Measurements from ENCODE around the gene GPR141. TPM values are rescaled to one million over a fixed set of nuclear protein-coding genes. Genes with fewer than 3 reads are reported as not detected.

The GPR141 gene
- total RNA-seq, 1 experiment from 2014 or later = not detected

DNA sequence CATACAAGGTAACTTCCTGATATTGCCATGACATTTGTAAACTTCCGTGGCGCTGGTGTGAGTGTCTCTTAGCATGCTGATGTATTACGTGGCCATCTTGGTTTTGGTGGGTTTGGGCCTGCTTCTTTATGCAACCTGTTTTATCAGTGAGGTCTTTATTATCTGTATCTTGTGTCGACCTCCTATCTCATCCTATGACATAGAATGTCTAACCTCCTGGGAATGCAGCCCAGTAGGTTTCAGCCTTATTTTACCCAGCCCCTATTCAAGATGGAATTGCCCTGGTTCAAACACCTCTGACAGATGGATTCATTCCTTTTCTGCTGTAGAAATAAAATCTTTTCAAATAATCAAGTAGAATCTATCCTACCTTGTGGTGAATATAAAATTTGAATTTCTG lies 23.0 kb upstream of the GPR141 start:
- Mint-ChIP-seq H3K4me1 (ENCODE audit: low read depth, unreplicated experiment) (no peaks in the 10 kb centered on the region), H3K4me3 (ENCODE audit: low read depth, unreplicated experiment) (no peak overlapping the region), H3K9me3 (ENCODE audit: low read depth, unreplicated experiment) (peaks cover 4% of the 10 kb centered on the region), H3K27ac (ENCODE audit: unreplicated experiment) (no peak overlapping the region), H3K36me3 (ENCODE audit: insufficient read depth, unreplicated experiment) (no peaks in the 10 kb centered on the region), H3K27me3 (ENCODE audit: unreplicated experiment) (peaks cover 25% of the 10 kb centered on the region)
- CTCF ChIA-PET = no interaction called here
- no TSS peak for BruUV-seq (replicated peaks)
- no peak for DNase-seq
- TF ChIP-seq, protein P1, sequence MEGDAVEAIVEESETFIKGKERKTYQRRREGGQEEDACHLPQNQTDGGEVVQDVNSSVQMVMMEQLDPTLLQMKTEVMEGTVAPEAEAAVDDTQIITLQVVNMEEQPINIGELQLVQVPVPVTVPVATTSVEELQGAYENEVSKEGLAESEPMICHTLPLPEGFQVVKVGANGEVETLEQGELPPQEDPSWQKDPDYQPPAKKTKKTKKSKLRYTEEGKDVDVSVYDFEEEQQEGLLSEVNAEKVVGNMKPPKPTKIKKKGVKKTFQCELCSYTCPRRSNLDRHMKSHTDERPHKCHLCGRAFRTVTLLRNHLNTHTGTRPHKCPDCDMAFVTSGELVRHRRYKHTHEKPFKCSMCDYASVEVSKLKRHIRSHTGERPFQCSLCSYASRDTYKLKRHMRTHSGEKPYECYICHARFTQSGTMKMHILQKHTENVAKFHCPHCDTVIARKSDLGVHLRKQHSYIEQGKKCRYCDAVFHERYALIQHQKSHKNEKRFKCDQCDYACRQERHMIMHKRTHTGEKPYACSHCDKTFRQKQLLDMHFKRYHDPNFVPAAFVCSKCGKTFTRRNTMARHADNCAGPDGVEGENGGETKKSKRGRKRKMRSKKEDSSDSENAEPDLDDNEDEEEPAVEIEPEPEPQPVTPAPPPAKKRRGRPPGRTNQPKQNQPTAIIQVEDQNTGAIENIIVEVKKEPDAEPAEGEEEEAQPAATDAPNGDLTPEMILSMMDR (IDR thresholded peaks at IDR 0.05; ENCODE audit: unreplicated experiment) = no peak
- intact Hi-C loops (cut with micrococcal nuclease; ENCODE audit: unreplicated experiment) = no loop called here

- intact Hi-C loops (cut with micrococcal nuclease; ENCODE audit: unreplicated experiment) = no loop called here
- no TSS peak for BruUV-seq (replicated peaks)
- Mint-ChIP-seq H3K27me3 (ENCODE audit: unreplicated experiment) (peaks cover 34% of the 10 kb centered on the region), H3K4me3 (ENCODE audit: low read depth, unreplicated experiment) (no peak overlapping the region), H3K27ac (ENCODE audit: unreplicated experiment) (no peak overlapping the region), H3K9me3 (ENCODE audit: low read depth, unreplicated experiment) (peaks cover 3% of the 10 kb centered on the region), H3K4me1 (ENCODE audit: low read depth, unreplicated experiment) (no peaks in the 10 kb centered on the region), H3K36me3 (ENCODE audit: insufficient read depth, unreplicated experiment) (no peaks in the 10 kb centered on the region)
- CTCF ChIA-PET = no interaction called here
- DNase-seq = no peak
- TF ChIP-seq, protein P1 (IDR thresholded peaks at IDR 0.05; ENCODE audit: unreplicated experiment) = no peak
Observed at GRCh38 chr7:37663693-37664092, 19.9 kb upstream of the GPR141 start.

GRCh38 chr7:37665352-37666022 lies 18.1 kb upstream of the GPR141 start:
- H3K4me1 Mint-ChIP-seq (ENCODE audit: low read depth, unreplicated experiment) = no peaks in the 10 kb centered on the region
- H3K36me3 Mint-ChIP-seq (ENCODE audit: insufficient read depth, unreplicated experiment) = no peaks in the 10 kb centered on the region
- no peak overlapping the region for H3K4me3 Mint-ChIP-seq (ENCODE audit: low read depth, unreplicated experiment)
- no TSS peak for BruUV-seq (replicated peaks)
- H3K9me3 Mint-ChIP-seq (ENCODE audit: low read depth, unreplicated experiment) = peaks cover 3% of the 10 kb centered on the region
- intact Hi-C loops (cut with micrococcal nuclease; ENCODE audit: unreplicated experiment) = no loop called here
- H3K27me3 Mint-ChIP-seq (ENCODE audit: unreplicated experiment) = peaks cover 34% of the 10 kb centered on the region
- DNase-seq = no peak
- no peak overlapping the region for H3K27ac Mint-ChIP-seq (ENCODE audit: unreplicated experiment)
- TF ChIP-seq, protein P1 (IDR thresholded peaks at IDR 0.05; ENCODE audit: unreplicated experiment) = no peak
- CTCF ChIA-PET = no interaction called here

DNA sequence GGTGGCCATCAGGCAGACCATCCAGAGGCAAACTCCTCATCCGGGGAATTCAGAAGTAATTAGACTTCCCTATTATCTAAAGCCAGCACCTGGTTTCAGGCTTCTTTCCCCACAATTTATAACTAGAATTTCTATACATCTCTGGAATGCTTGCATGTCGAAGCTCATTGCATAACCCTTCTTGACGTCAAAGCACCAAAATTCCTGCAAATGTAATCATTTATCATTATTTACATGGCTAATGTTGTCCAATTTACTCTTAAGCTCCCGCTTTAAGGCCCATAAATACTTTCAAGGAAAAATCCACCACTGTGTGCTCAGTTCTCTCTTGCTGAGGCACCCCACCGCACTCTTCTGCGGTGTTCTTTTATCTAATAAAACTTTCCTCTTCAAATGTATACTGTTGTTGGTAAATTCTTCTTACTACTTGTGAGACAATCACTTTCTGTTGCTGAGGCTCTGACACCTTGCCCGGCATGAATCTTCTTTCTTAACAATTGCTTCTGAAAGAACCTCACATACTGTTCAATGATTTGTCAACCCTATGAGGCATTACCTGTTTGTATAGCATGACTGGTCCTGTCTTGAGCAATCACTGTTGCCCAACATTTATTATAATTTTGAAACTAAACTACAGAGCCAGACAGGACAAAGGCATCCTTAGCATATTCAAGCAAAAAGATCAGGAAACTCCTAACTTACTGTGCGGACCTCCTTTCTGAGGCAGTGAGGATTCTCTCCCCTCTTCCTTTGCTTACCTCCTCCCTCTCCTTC lies 17.4 kb upstream of the GPR141 start:
- BruUV-seq (replicated peaks) = no TSS peak
- no peaks in the 10 kb centered on the region for H3K4me1 Mint-ChIP-seq (ENCODE audit: low read depth, unreplicated experiment)
- H3K9me3 Mint-ChIP-seq (ENCODE audit: low read depth, unreplicated experiment) = peaks cover 3% of the 10 kb centered on the region
- intact Hi-C loops (cut with micrococcal nuclease; ENCODE audit: unreplicated experiment) = no loop called here
- no peaks in the 10 kb centered on the region for H3K36me3 Mint-ChIP-seq (ENCODE audit: insufficient read depth, unreplicated experiment)
- H3K4me3 Mint-ChIP-seq (ENCODE audit: low read depth, unreplicated experiment) = no peak overlapping the region
- no peak for DNase-seq
- peaks cover 34% of the 10 kb centered on the region for H3K27me3 Mint-ChIP-seq (ENCODE audit: unreplicated experiment)
- no peak overlapping the region for H3K27ac Mint-ChIP-seq (ENCODE audit: unreplicated experiment)
- CTCF ChIA-PET = no interaction called here
- TF ChIP-seq, protein P1 (IDR thresholded peaks at IDR 0.05; ENCODE audit: unreplicated experiment) = no peak
